Subcutaneous adipose tissue (tissue), 4 donors: ENCODE data around the gene UBE2G2. TPM values are rescaled to one million over a fixed set of nuclear protein-coding genes. Genes with fewer than 3 reads are reported as not detected.

Experiments used
- CTCF ChIP-seq: fragments of 450-650 bp; IDR thresholded peaks from one replicate; pipeline ENCODE4 v1.5.1; 2016; ENCODE audit warnings: low read depth, mild to moderate bottlenecking, control low read depth, antibody characterized with exemption, moderate library complexity
- total RNA-seq, 4 donors: library from RNA; depleted of rRNA; stranded (reverse); fragments of >200 nt; gene quantifications; one replicate each; pipeline ENCODE4 v1.1.0, GENCODE V29; 2016

Gene UBE2G2
- total RNA-seq, 4 donors from 2014 or later: 64.4 to 144 (median 100) TPM

GRCh38 chr21:44759628-44760285 is 41.9 kb downstream of the UBE2G2 start:
- TF ChIP-seq CTCF: no peak

GRCh38 chr21:44758781-44759627 is 42.6 kb downstream of the UBE2G2 start:
- no peak for TF ChIP-seq CTCF

- TF ChIP-seq CTCF: no peak
Measured at GRCh38 chr21:44758141-44758561, 43.5 kb downstream of the UBE2G2 start.

GRCh38 chr21:44757731-44758130 is 43.9 kb downstream of the UBE2G2 start:
- no peak for TF ChIP-seq CTCF

GRCh38 chr21:44756423-44757185 is 45.0 kb downstream of the UBE2G2 start:
- TF ChIP-seq CTCF: no peak

GRCh38 chr21:44755227-44755626 is 46.4 kb downstream of the UBE2G2 start:
- no peak for TF ChIP-seq CTCF

GRCh38 chr21:44753357-44753756 is 48.3 kb downstream of the UBE2G2 start:
- no peak for TF ChIP-seq CTCF
